22Rv1 (cell line): ENCODE data around the gene PTPRG.

Experiments
- H3K27ac ChIP-seq: fragments of 450-650 bp; 2 replicates; pipeline ENCODE4 v1.5.1; 2017
- CTCF ChIP-seq: fragments of 450-650 bp; IDR thresholded peaks from 2 replicates; pipeline ENCODE4 v1.5.1; 2017; ENCODE audit warnings: mild to moderate bottlenecking
- ZFX ChIP-seq: fragments of 450-650 bp; IDR thresholded peaks from 2 replicates; pipeline ENCODE4 v1.6.1; 2017; ENCODE audit warnings: antibody characterized with exemption, borderline replicate concordance

PTPRG gene

GRCh38 chr3:61666615-61667330 is 105.4 kb downstream of the PTPRG start:
- no peak overlapping the region for H3K27ac ChIP-seq

GRCh38 chr3:61667383-61667782 is 106.0 kb downstream of the PTPRG start:
- TF ChIP-seq ZFX, result no peak
- no peak overlapping the region for H3K27ac ChIP-seq

More at GRCh38 chr3:61666615-61667330, 105.4 kb downstream of the PTPRG start:
- TF ChIP-seq CTCF (no peak), ZFX (no peak)

- H3K27ac ChIP-seq, result no peak overlapping the region
- TF ChIP-seq CTCF (no peak), ZFX (no peak)
These were observed 106.4 kb downstream of the PTPRG start for GRCh38 chr3:61667814-61668213.

GRCh38 chr3:61668317-61668864 is 107.0 kb downstream of the PTPRG start:
- TF ChIP-seq CTCF, result no peak
- no peak for TF ChIP-seq ZFX
- no peak overlapping the region for H3K27ac ChIP-seq

GRCh38 chr3:61669203-61669602 is 107.8 kb downstream of the PTPRG start:
- TF ChIP-seq ZFX, result no peak
- TF ChIP-seq CTCF, result no peak
- no peak overlapping the region for H3K27ac ChIP-seq

GRCh38 chr3:61669668-61670299 is 108.4 kb downstream of the PTPRG start:
- H3K27ac ChIP-seq, result no peak overlapping the region
- TF ChIP-seq ZFX, result no peak
- no peak for TF ChIP-seq CTCF

- TF ChIP-seq CTCF (no peak), ZFX (no peak)
- no peak overlapping the region for H3K27ac ChIP-seq
These were observed 112.3 kb downstream of the PTPRG start for GRCh38 chr3:61673651-61674050.
